ENCODE data around the gene AAK1.
"Not testable (repeated sequence)": the region's sequence is repeated elsewhere in the genome, so short reads cannot be mapped to it uniquely, and the experiment has no call there.

The AAK1 gene

GRCh38 chr2:69575926-69576325, 67.6 kb downstream of the AAK1 start:
- ATAC-seq (ENCODE audit: low read depth) (no peak), DNase-seq (ENCODE audit: low spot score) (no peak)
- TF ChIP-seq CTCF (IDR thresholded peaks at IDR 0.05; ENCODE audit: poor library complexity, severe bottlenecking) = no peak
- H3K4me1 ChIP-seq (ENCODE audit: insufficient read depth, poor library complexity, severe bottlenecking) = peaks cover 6% of the 10 kb centered on the region
- H3K36me3 ChIP-seq (ENCODE audit: low read depth) = no peaks in the 10 kb centered on the region
- no peaks in the 10 kb centered on the region for H3K9me3 ChIP-seq (ENCODE audit: severe bottlenecking)
- no peaks in the 10 kb centered on the region for H3K27me3 ChIP-seq (ENCODE audit: insufficient read depth, poor library complexity, severe bottlenecking)
- H3K4me3 ChIP-seq (ENCODE audit: severe bottlenecking) = no peak overlapping the region
- no peak overlapping the region for H3K27ac ChIP-seq (ENCODE audit: poor library complexity, severe bottlenecking)

GRCh38 chr2:69575371-69575770, 68.2 kb downstream of the AAK1 start:
- H3K27ac ChIP-seq (ENCODE audit: poor library complexity, severe bottlenecking); H3K36me3 ChIP-seq (ENCODE audit: low read depth); H3K27me3 ChIP-seq (ENCODE audit: insufficient read depth, poor library complexity, severe bottlenecking); DNase-seq (ENCODE audit: low spot score); H3K4me3 ChIP-seq (ENCODE audit: severe bottlenecking); H3K9me3 ChIP-seq (ENCODE audit: severe bottlenecking); ATAC-seq (ENCODE audit: low read depth): not testable (repeated sequence)
- H3K4me1 ChIP-seq (ENCODE audit: insufficient read depth, poor library complexity, severe bottlenecking) = peaks cover 11% of the 10 kb centered on the region

- H3K36me3 ChIP-seq (ENCODE audit: low read depth) = no peaks in the 10 kb centered on the region
- H3K4me1 ChIP-seq (ENCODE audit: insufficient read depth, poor library complexity, severe bottlenecking) = peaks cover 8% of the 10 kb centered on the region
- H3K4me3 ChIP-seq (ENCODE audit: severe bottlenecking) = no peak overlapping the region
- DNase-seq (ENCODE audit: low spot score) = no peak
- TF ChIP-seq CTCF (IDR thresholded peaks at IDR 0.05; ENCODE audit: poor library complexity, severe bottlenecking) = no peak
- H3K9me3 ChIP-seq (ENCODE audit: severe bottlenecking) = no peaks in the 10 kb centered on the region
- ATAC-seq (ENCODE audit: low read depth) = no peak
- H3K27ac ChIP-seq (ENCODE audit: poor library complexity, severe bottlenecking) = no peak overlapping the region
- H3K27me3 ChIP-seq (ENCODE audit: insufficient read depth, poor library complexity, severe bottlenecking) = no peaks in the 10 kb centered on the region
These were observed 70.9 kb downstream of the AAK1 start for GRCh38 chr2:69572641-69573040.

GRCh38 chr2:69571189-69571588, 72.3 kb downstream of the AAK1 start:
- no peaks in the 10 kb centered on the region for H3K9me3 ChIP-seq (ENCODE audit: severe bottlenecking)
- ATAC-seq (ENCODE audit: low read depth) (no peak), DNase-seq (ENCODE audit: low spot score) (no peak)
- no peaks in the 10 kb centered on the region for H3K36me3 ChIP-seq (ENCODE audit: low read depth)
- no peak for TF ChIP-seq CTCF (IDR thresholded peaks at IDR 0.05; ENCODE audit: poor library complexity, severe bottlenecking)
- H3K27me3 ChIP-seq (ENCODE audit: insufficient read depth, poor library complexity, severe bottlenecking) = no peaks in the 10 kb centered on the region
- H3K4me1 ChIP-seq (ENCODE audit: insufficient read depth, poor library complexity, severe bottlenecking) = peaks cover 14% of the 10 kb centered on the region
- no peak overlapping the region for H3K4me3 ChIP-seq (ENCODE audit: severe bottlenecking)
- no peak overlapping the region for H3K27ac ChIP-seq (ENCODE audit: poor library complexity, severe bottlenecking)

GRCh38 chr2:69570474-69570873, 73.1 kb downstream of the AAK1 start:
- H3K36me3 ChIP-seq (ENCODE audit: low read depth) = no peaks in the 10 kb centered on the region
- no peak for TF ChIP-seq CTCF (IDR thresholded peaks at IDR 0.05; ENCODE audit: poor library complexity, severe bottlenecking)
- ATAC-seq (ENCODE audit: low read depth) (peak; percentile 82), DNase-seq (ENCODE audit: low spot score) (no peak)
- no peaks in the 10 kb centered on the region for H3K9me3 ChIP-seq (ENCODE audit: severe bottlenecking)
- H3K4me1 ChIP-seq (ENCODE audit: insufficient read depth, poor library complexity, severe bottlenecking) = peaks cover 14% of the 10 kb centered on the region
- H3K27me3 ChIP-seq (ENCODE audit: insufficient read depth, poor library complexity, severe bottlenecking) = no peaks in the 10 kb centered on the region
- H3K27ac ChIP-seq (ENCODE audit: poor library complexity, severe bottlenecking) = no peak overlapping the region
- no peak overlapping the region for H3K4me3 ChIP-seq (ENCODE audit: severe bottlenecking)

Data from RWPE2 (cell line).